Hematopoietic multipotent progenitor cell (in vitro differentiated cells): ENCODE results near the gene PPP2R2C. TPM values are rescaled to one million over a fixed set of nuclear protein-coding genes. Genes with fewer than 3 reads are reported as not detected.
A peak's percentile ranks its signal among the peaks of the same experiment; 100 is the strongest.

Experiments
- DNase-seq, 3 donors: peaks; one replicate each; pipeline ENCODE4 v3.0.0-alpha.2; 2011 to 2015; ENCODE audit warnings: low read depth in 2 of 3, low spot score in 2 of 3
- total RNA-seq: library from RNA; depleted of rRNA; stranded (reverse); fragments of >200 nt; gene quantifications from one replicate; pipeline ENCODE4 v1.2.3, GENCODE V29; 2012

The PPP2R2C gene
- total RNA-seq, 1 donor, result under 0.01 TPM

DNA sequence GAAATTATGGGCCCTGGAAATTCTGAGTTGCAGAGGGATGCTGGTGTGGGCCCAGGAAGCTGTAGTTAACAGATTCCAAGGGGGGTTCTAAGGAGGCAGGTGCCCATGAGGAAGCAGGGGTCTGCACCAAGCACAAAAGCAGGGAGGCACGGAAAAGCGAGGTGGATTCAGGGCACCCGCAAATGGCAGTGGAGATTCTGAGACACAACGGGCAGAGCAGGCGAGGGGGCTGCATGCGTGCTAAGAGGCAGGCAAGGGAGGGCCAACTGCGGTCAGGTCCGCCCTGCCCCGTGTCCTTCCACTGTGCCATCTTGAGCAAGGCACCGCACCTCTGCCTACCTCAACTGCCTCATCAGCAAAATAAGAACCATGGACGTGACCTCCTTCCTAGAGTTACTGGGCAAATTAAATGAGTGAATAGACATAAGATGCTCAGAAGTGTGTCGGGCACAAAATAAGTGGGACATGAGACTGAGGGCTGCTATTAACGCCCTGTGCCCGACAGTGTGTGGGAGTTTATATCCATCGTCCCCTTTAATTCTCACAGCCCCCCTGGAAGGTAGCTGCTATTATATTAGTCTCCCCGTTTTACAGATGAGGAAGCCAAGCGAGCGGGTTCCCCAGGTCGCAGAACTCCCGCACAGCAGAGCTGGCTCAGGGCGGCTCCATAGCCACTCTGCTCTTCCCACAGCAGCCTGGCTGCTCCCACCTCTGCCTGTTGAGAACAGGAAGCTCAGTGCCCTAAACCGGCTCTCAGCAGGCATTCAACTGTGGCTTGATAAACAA lies 67.6 kb downstream of the PPP2R2C start:
- no peak for DNase-seq

DNA sequence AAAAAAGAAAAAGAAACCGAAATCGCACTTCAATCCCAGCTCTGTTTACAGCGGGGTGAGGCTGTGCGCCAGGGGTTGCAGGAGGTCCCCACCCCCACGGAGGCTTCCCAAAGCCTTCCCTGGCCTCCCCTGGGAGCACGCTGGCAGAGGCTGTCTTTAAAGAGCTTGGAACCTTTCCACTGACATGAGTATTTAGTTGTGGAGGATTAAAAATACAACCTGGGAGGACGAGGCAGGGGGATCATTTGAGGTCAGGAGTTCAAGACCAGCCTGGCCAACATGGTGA lies 69.1 kb downstream of the PPP2R2C start:
- DNase-seq, result no peak

- DNase-seq, result no peak
Measured at GRCh38 chr4:6402566-6403399, 69.6 kb downstream of the PPP2R2C start.

DNA sequence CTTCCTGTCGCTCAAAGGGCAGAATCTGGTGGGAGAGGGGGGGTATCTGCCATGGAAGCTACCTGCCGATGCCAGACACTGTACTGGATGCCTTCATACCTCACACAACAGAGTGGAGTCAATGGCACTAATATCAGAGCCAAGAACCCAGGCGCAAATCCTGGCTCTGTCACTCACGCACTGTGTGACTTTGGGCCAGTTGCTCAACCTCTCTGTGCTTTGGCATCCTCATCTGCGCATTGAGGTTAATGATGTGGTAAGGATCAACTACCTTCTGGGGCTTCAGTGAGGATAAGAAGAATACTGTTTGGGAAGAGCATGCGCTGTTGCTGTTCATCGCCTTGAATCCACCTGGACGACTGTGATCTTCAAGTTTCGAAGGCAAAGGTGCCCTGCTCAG lies 70.6 kb downstream of the PPP2R2C start:
- DNase-seq, result no peak

- DNase-seq, result no peak
Measured at GRCh38 chr4:6396696-6397236, 75.6 kb downstream of the PPP2R2C start.

DNA sequence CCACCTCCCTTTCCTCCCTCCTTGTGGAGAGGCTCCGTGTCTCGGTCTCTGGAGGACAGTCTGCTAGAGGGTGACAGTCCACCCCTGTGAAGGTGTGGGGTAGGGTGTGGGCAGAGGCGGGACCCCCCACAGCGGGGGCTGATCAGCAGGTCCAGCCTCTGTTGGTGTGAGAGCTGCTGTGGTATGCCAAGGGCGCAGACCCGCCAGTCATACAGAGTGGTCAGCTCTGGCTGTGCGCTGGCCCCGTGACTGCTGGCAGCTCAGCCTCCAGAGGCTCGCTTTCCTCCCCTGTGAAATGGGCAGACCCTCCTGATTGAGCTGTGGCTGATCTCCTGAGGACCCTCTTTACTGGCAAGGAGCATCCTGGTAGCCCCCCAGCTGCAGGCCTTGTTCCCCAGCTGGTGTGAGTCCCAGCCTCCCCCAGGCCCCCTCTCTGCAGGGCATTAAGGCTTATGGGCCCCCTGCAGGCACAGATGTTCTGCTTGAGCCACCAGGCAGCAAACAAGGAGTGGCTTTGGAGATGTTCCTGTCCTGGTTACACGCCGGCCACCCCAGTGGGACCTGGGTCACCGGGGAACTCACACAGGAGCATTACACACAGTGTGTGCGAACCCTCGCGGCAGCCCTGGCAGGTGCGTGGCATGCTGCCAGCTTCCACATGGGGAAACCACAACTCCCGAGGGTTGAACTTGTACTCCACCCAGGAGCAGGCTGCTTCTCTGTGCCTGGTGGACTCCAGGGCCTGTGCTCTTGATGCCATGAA lies 76.8 kb downstream of the PPP2R2C start:
- DNase-seq, result peak in 1 of 3 donors; percentile 14

DNA sequence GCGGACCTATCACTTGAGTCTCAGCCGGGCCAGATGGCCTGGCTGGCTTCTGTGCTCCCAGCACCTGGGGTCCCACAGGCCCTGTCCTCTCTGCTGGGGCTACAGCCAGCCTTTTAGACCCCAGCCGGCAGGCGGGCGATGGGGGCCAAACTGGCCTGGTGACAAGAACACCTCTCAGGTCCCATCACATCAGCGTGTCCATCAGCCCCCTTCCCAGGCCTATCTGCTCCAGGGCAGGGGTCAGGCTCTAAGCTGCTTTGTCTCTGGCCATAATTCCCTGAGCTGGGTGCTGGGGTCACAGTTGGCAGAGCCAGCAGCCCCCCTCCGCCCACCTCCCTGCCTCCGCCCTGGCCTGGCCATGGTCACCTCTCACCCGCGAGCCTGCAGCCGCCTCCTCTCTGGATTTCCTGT lies 77.7 kb downstream of the PPP2R2C start:
- no peak for DNase-seq

DNA sequence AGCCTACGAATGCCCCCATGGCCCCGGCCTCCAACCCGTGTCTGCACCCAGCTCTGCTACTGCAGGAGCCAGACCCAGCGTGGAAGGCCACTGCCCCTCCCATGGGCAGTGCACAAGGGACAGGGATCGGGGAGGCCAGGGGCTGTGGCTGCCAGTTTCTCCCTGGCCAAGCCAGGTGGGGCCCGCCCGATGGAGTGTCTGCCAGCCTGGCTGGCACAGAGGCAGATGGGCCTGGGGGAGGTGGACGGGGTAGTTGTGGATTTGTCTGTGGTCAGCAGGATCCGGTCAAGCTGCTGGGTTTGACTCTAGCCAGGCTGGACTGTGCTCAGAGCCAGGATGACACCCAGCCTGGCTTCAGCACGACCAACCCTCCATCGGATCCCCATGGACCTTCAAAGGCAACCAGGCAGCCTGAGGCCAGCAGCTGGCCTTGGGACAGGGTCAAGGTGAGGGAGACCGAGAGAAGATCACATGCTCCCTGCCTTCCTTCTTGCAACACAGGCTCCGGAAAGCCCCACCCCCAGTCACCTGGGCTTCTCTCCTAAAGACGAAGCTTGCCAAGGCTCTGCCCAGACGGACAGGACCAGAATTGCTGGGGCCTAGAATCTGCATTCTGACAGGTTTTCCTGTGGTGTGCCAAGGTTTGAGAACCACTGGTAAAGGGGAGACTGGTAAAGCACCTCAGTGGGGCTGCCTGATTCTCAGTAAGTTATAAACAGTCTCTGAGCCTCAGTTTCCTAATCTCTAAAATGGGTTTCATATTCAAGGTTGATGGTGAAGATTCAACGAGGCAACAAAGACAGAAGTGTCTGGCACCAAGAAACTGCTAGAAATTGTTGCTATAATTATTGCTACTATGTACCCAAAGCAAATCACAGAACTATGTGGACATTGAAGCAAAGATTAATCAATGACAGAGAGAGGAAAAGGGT lies 78.6 kb downstream of the PPP2R2C start:
- no peak for DNase-seq

DNA sequence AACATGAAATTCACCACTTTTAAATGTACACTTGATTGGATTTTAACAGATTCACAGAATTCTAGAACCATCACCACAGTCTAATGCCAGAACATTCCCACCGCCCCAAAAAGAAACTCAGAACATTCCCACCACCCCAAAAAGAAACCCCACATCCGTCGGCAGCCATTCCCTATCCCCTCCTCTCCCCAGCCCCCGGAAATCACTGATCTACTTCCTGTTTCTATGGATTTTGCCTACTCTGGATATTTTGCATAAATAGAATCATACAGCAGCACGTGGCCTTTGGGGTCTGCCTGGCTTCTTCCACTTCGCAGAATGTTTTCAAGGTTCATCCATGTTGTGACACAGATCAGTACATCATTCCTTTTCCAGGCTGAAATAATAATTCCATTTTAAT lies 79.3 kb downstream of the PPP2R2C start:
- DNase-seq, result no peak

- no peak for DNase-seq
Measured at GRCh38 chr4:6392407-6392806, 80.0 kb downstream of the PPP2R2C start.

DNA sequence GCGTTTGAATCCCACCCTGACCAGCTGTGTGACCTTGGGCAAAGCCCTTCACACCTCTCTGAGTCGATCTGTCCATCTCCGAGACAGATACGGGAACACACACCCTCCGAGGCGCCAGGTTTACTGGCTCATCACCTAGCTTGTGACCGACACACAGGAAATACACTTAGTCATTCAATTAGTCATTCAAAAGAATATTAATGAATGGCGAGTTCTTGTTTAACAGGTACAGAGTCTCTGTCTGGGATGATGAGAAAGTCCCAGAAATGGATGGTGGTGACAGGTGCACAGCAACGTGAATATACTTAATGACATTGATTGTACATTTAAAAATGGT lies 80.6 kb downstream of the PPP2R2C start:
- DNase-seq, result no peak

DNA sequence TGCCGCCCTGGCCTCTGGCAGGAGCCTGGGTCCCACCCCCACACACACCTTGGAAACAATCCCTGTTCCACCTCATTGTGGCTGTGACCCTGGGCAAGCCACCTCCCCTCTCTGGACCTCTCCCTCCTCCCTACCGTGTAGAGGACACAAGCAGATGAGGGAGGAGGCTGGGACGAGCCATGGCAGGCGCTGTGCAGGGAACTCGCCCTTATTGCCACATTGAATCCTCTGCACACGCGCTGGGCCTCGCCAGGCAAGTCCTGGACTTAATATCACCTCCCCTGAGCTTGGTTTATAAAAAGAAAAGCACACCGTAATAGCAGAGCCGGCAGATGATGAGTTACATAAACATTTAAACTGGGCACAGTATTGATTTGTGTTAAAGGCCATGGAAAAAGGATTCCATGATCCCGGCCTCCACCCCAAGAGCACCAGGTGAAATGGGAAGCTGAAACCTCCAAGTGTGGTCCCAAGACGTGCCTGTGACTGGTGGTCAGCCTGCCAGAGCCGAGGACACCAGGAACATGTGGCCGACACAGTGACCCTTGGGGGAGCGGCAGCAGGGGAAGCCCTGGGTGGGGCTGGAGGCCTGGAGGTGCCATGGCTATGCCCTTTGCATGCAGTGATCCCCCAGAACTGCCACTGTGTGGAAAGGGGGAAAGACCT lies 81.1 kb downstream of the PPP2R2C start:
- DNase-seq, result no peak

DNA sequence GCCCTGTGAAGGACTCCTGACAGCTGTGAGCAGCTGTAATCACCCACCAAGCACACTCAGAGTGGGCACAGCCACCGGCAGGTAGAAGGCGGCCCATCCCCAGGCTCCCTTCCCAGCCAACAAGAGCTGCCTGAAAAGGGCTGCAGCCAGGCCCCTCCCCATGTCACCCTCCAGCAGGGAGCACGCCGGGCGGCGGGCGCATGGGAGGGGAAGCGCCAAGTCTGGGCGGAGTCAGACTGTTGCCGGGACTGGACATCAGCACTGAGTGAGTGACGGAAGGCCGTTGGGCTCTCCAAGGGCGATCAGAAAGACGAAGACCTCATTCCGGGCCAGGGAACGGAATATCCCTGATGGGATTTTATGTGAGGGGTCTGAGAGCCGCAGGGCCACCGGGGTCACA lies 82.1 kb downstream of the PPP2R2C start:
- DNase-seq, result no peak

DNA sequence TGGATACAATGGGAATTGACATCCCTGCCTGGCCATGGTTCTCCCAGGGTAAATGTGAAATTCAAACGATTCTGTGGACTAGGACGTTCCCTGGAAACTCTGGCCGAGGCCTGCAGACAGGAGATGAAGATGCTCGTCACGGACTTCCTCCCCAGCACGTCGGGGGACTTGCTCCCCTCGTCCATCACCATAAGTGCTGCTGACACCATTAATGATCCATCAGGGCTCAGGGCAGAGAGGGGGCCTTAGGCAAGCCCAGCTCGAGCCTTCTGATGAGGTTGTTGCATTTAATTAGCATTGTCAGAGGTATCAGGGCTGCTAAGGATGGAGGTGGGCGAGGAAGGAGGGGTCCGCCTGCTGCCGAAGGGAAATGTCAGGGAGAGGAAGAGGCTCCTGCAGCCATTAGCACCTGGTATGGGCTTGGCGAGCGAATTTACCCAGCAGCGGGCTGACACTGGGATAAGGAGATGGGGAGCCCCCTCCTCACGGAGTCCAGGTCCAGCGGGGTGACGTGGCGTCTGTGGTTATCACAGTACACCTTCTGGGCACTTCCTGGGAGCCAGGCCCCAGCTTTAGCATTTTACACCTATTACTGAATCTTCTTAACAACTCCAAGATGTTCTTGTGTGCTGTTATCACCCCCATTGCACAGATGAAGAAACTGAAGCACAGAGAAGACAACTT lies 83.1 kb downstream of the PPP2R2C start:
- DNase-seq, result no peak

- DNase-seq, result no peak
Measured at GRCh38 chr4:6388713-6389112, 83.7 kb downstream of the PPP2R2C start.

GRCh38 chr4:6387946-6388345 lies 84.5 kb downstream of the PPP2R2C start:
- DNase-seq, result no peak

DNA sequence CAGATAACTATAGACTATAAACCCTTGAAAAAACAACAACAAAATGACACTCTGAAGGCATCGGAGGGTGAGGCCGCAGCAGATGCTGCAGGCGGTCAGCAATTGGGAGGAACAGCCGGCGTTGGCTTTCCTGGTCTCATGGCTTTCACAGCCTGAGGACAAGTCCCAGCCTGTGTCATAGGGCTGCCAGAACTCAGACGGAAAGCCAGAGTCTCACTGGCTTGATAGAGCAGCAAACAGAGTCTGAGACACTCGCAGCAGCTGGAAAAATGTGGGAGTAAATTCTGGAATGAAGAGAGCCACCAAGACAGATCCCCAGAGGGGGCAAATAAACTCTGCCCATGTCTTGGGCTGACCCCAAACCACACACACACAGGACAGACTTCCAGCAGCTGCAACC lies 86.3 kb downstream of the PPP2R2C start:
- DNase-seq, result no peak

GRCh38 chr4:6385288-6385687 lies 87.1 kb downstream of the PPP2R2C start:
- DNase-seq, result no peak

- no peak for DNase-seq
Measured at GRCh38 chr4:6384541-6384940, 87.9 kb downstream of the PPP2R2C start.
